H7 (cell line): ENCODE measurements around the gene ACAP2. TPM values are rescaled to one million over a fixed set of nuclear protein-coding genes. Genes with fewer than 3 reads are reported as not detected.

Experiments
- DNase-seq: peaks from one replicate; pipeline ENCODE4 v3.0.0; 2012
- H3K27me3 ChIP-seq: 2 replicates; pipeline ENCODE4 v1.6.0; 2011; ENCODE audit warnings: mild to moderate bottlenecking, low read length; ENCODE audit not compliant: control insufficient read depth, insufficient read depth
- H3K36me3 ChIP-seq: replicated peaks from 2 replicates; pipeline ENCODE4 v1.5.1; 2011; ENCODE audit warnings: low read length; ENCODE audit not compliant: control insufficient read depth, insufficient read depth
- H3K4me3 ChIP-seq: 2 replicates; pipeline ENCODE4 v1.5.1; 2011; ENCODE audit warnings: low read depth, mild to moderate bottlenecking, control low read depth, low read length, moderate library complexity; ENCODE audit not compliant: insufficient read depth
- total RNA-seq: library from RNA; depleted of rRNA; stranded (reverse); fragments of >200 nt; shearing (Covaris generic); gene quantifications from 2 replicates; pipeline ENCODE4 v1.2.3, GENCODE V29; 2014

Gene ACAP2
- total RNA-seq, 1 experiment from 2014 or later, result 27.5 TPM

DNA sequence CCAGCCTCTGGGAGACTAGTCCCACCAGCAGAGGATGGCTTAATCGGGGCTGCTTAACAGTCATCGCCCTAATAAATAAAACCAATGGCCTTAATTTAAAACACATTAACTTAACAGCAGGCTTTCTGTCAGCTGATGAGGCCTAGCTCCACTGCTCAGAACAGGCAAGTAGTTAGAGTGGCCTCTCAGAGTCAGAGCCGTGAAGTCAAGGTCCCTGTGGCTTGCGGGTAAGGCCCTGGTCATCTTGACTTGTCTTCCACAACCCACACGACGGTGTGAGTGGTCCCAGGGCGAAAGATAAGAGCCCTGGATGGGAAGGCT lies 183.7 kb downstream of the ACAP2 start:
- Histone ChIP-seq H3K27me3 (no peaks in the 10 kb centered on the region), H3K4me3 (peak overlapping the region; percentile 48), H3K36me3 (no peaks in the 10 kb centered on the region; the same call in 1 of the 2 replicates)
- no peak for DNase-seq

DNA sequence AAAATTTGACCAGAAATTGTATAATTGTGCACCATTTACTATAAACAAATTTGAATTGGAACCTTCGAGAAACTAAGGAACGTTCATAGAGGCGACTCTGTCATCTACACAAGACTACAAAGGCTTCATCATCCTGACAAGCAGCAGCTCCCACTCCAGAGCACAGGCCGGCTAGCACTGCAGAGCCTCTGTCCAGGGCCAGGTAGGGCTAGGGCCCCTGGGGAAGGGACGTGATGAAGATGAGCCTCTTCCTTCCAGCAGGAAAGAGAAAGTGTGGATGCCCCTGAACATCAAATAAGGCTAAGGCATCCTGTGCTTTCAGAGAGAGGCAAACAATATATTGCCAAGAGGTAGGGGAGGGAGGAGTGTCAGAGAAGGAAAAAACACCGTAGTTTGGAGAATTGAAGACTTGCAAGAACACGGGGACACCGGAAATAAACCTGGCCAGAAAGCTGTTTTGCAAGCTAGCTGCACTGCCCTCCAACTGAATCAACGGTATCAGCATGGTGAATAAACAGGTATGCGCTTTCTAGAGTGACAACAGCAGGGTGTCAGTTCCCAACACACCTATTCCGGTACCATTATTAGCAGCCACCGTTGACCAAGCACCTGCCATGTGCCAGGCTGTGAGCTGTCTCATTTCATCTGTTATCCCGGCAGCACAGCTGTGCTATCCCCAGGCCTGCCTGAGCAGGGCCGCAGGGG lies 184.2 kb downstream of the ACAP2 start:
- peak; percentile 77 for DNase-seq
- Histone ChIP-seq H3K27me3 (no peaks in the 10 kb centered on the region), H3K4me3 (no peak overlapping the region), H3K36me3 (no peaks in the 10 kb centered on the region; the same call in 1 of the 2 replicates)

DNA sequence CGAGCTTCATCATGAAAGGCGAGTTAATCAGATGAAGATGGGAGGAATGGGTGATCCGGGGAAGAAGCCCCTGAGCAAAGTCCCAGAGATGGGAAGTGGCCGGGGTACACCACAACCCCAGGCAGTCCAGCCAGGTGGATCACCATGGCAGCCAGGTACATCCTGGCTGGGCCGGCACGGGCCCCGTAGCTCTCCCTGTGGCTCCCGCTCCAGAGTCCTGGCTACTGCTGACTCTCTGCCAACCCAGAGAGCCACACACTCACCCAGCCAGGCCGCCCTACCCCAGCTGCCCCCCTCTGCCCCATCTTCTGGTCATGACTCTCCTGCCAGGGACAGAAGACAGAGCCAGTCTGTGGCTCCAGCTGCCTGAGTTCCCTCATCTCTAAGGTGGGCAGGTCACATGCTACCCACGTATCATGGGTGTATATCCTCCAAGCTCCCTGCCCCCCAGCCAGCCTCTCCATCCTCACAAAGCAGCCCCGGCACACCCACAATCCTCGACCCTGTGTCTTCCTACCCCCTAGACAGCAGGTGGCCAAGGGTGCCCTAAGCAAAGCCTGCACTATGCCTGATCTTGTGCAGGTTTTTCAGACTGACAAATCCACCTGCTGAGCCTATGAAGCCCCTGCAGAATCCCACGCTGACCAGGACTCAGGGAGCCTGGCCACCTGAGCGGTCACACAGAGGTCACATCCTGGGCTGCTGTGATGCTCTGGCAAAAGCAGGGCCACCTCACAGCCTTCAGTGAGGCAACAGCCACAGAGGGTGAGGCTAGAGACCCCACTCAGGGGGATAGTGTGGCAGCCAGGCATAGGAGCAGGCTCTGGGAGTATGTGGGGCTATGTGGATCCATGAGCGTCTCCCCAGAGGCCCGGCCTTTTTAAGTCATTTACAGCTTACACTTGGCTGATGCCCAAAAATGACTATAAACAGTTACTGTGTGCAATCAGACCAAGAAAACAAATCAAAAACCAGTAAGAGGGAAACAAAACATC lies 185.1 kb downstream of the ACAP2 start:
- no peak for DNase-seq
- Histone ChIP-seq H3K36me3 (no peaks in the 10 kb centered on the region; the same call in 1 of the 2 replicates), H3K4me3 (no peak overlapping the region), H3K27me3 (no peaks in the 10 kb centered on the region)

DNA sequence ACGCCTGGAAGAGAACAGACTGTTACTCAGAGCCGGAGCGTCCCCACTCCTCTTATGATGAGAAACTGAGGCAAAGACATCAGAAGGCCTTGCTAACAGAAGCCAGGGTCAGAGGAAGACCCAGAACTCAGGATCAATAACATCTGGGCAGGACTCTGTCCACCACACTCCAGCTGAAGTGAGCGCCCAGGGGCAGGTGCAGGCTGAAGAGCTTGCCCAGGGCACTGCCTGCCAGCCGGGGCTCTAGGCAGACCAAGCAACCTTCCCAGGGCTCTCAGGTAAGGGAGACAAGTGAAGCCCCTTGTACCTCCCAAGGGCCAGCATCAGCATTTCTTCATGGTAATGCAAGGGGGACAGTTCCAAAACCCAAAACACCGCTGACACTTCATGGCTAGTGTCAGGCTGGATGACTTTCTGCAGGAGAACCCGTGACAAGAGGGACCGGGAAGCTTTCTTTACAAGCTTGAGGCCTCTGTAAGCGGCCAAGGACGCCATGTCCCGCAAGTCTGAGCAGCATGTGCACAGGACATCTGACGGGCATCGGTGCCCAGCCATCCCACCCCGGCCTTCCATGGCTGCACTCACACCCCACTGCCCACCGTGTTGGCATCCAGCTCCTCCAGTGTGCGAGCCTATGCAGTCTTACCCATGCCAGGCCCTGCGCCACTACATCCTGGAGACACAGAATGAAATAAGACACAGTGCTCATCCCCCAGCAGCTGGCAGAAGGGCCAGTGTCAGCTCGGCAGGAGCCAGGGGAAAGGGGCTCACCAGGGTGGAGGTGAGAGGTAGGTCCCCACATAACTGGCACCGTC lies 186.0 kb downstream of the ACAP2 start:
- H3K36me3 ChIP-seq, result no peaks in the 10 kb centered on the region; the same call in 1 of the 2 replicates
- H3K27me3 ChIP-seq, result no peaks in the 10 kb centered on the region
- H3K4me3 ChIP-seq, result no peak overlapping the region
- no peak for DNase-seq

DNA sequence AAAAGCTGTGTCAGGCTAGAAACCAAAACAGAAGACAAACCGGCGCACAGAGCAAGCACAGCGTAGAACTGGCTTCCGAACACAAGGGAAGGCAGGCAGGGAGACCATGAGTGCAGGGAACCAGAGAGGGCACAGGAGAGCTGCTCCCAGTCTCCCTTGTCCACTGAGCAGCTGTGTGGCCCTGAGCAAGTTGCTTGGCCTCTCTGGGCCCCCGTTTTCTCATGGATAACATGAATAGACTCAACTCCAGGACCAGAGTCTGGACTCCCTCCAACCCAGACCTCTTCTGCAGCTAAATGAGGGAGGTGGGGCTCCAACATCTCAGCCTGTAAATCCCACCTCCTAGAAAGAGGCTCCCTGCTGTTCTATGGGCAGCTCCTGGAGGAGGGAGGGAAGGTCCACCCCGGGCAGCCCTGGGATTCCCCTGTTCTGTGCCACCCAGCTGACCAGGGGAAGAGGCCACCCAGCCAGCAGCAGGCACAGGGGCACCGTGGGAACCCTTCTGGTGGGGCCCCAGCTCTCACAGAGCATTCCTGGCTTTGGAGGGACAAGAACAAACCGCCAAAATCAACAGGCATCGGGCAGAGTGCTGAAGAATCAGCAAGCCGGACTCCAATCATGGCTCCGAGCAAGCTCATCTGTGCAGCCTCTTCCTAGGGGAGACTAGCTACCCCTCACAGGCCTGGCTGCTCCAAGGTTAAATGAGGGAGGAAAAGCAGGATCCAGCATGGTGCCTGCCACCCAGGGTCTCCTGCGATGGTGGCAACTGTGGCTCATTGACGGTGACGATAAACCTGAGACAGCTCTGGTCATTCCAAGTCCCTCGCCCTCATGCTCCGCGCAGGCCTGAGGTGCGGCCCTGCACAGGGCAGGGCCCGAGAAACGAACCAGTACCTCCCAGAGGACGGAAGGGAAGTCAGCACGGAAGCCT lies 187.0 kb downstream of the ACAP2 start:
- Histone ChIP-seq H3K36me3 (no peaks in the 10 kb centered on the region; the same call in 1 of the 2 replicates), H3K4me3 (no peak overlapping the region), H3K27me3 (no peaks in the 10 kb centered on the region)
- peak; percentile 57 for DNase-seq

DNA sequence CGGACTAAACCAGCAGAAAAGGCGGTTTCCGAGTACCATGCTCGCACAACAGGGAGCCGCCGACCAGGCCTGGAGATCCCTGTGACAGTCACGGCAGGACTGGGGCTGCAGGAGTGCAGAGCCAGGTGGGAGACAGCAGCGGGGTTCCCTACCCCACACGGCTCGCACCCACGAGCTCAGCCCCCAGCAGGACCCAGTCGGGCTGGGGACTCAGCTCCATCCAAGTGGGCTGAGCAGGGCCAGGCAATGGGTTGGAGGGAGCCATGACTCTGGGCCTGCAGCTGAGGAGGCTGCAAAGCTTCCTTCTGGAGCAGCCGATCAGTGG lies 187.7 kb downstream of the ACAP2 start:
- no peak overlapping the region for H3K4me3 ChIP-seq
- DNase-seq, result peak; percentile 53

DNA sequence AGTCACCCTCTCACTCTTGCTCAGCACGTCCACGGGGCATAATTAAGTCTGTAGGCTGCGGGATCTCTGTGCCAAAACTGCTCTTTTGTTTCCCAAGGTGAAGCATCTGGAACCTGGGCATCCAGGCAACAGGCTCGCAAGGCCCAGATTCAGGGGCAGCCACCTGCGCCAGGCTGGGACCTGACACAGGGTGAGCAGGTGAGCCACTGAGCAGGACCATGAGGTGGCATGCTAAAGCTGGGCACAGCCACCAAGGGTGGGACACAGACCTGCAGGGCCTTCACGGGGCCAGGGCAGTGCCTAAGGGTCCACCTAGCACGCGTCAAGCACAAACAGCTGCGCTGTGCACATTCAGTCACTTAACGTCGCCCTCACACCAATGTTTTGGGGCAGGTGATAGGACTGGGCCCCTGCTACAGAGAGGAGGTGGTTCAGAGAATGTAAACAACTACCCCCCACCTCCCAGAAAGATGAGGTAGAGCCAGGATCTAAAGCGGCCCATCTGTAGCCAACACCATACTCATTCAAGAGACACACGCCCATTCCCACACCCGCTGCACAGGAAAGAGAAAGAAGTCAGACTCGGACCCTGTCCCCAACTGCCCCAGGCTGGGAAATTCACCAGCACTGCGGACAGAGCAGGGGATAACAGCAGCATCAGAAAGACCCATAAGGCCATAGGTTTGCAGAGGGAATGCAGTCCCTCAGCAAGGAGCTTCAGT lies 188.2 kb downstream of the ACAP2 start:
- peak; percentile 24 for DNase-seq
- H3K4me3 ChIP-seq, result no peak overlapping the region
- H3K27me3 ChIP-seq, result no peaks in the 10 kb centered on the region
- no peaks in the 10 kb centered on the region; the same call in 1 of the 2 replicates for H3K36me3 ChIP-seq

More for the DNA sequence above, 187.7 kb downstream of the ACAP2 start:
- Histone ChIP-seq H3K27me3 (no peaks in the 10 kb centered on the region), H3K36me3 (no peaks in the 10 kb centered on the region; the same call in 1 of the 2 replicates)

DNA sequence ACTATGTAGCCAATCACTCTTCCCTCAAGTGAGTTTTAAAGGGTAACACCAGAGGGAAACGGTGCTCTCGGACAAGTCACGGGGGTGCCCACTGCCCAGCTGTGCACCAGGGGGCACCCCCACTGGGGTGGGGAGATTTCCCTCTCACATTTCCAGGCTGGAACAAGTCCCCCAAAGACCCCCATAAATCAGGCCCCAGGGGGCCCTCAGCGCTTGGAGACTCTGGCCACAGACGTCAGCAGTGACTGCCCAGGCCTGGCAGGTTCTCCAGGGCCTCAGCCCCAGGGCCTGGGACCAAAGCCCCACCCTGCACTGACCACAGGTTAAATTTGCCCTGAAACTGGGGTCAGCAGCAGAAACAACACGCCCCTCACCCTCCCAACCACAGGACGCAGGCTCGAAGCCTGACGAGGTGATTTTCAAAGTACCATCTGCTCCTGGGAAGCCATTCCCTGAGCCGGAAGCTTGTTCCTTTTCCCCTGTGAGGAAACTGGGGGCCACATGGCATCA lies 188.8 kb downstream of the ACAP2 start:
- DNase-seq, result peak; percentile 47
- Histone ChIP-seq H3K4me3 (no peak overlapping the region), H3K36me3 (no peaks in the 10 kb centered on the region; the same call in 1 of the 2 replicates), H3K27me3 (no peaks in the 10 kb centered on the region)

DNA sequence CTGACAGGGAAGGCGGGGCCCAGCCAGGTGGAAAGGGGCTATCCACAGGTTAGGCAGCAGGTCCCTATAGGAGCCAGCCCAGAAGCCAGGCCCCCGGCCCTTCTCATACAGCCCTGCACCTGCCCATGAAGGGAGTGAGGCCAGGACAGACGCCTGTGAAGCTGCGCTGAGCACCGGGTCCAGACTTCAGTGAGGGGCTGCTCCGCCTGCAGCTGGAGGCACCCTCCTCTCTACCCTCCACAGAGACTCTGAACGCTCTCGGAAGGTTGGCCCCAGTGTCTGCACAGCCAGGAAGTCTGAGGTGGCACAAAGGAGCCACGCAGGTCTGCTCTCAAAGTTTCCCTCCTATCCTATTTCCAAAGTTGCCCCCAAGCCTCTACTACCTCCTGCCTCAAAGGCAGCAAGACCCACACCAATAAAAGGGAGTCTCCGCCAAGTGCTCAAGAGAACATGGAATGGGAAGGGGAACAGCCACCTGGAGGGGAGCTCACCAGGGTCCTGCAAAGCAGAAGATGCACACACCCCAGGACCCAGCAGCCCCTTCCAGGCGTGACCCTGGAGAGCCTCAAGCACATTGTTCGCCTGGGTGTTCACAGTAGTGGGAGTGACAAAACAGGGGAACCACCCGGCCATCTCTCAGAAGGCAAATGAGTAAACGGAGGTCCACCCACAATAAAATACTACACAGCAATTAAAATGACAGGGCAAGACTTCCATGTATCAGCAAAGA lies 191.3 kb downstream of the ACAP2 start:
- Histone ChIP-seq H3K4me3 (no peak overlapping the region), H3K27me3 (no peaks in the 10 kb centered on the region), H3K36me3 (no peaks in the 10 kb centered on the region; the same call in 1 of the 2 replicates)
- DNase-seq, result peak; percentile 56

DNA sequence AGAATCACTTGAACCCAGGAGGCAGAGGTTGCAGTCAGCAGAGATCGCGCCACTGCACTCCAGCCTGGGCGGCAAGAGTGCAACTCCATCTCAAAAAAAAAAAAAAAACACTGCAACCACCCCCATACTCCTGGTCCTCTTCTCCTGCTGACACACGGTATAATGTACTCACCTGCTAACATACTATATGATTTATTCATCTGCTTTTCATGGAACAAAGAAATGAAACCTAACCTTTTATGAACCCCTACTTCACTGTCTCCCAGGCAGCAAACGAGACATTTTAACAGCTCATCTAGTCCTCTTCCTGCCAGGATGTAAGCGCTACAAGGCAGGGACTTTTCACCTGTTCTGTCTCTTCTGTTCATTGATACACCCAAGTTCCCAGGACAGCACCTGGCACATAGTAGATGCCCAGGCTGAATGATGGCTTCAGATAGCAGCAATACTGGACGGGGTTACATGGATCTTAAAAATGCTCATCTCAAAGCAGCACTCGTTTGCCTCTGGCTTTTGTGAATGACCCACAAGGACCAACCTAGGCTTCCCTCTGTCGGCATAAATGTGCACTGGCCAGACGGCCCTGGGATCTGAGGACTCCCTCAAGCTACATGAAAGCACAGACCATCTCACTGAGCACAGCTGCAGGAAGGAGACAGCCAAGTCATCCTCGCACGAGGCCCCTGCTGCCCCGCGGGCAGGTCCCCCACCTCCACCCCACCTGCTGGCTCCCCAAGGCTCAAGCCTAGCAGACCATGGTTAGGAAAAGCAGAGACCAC lies 192.2 kb downstream of the ACAP2 start:
- H3K4me3 ChIP-seq, result no peak overlapping the region
- no peaks in the 10 kb centered on the region for H3K36me3 ChIP-seq
- H3K27me3 ChIP-seq, result no peaks in the 10 kb centered on the region
- DNase-seq, result peak; percentile 51

DNA sequence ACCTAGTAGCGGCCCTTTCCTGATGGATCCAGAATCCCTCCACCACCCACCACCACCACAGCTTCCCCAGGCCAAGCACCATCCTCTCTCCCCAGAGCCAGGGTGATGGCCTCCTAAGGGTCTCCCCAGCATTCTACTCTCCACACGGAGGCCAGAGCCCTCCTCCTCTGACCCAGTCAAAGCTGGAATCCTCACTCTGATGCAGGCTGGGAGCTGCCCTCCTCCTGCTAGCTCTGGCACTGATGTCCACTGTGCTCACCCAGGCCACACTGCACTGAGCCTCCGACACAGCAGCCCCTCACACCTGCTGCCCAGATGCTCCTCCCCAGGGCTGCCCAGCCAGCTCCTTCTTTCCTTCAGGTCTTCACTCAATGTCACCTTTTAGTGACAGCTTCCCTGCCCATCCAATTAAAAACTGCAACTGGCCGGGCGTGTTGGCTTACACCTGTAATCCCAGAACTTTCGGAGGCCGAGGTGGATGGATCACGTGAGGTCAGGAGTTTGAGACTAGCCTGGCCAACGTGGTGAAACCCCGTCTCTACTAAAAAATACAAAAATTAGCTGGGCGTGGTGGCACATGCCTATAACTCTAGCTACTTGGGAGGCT lies 192.9 kb downstream of the ACAP2 start:
- no peaks in the 10 kb centered on the region for H3K27me3 ChIP-seq
- H3K4me3 ChIP-seq, result no peak overlapping the region
- H3K36me3 ChIP-seq, result no peaks in the 10 kb centered on the region
- no peak for DNase-seq
